WERI-Rb-1 (cell line): ENCODE measurements around the gene NLRC3.

ENCODE experiments used
- DNase-seq: peaks from one replicate; pipeline ENCODE4 v3.0.0-alpha.2; 2020
- H3K27ac ChIP-seq: fragments of 250-450 bp; sonication (Bioruptor Pico); 2 replicates; pipeline ENCODE4 v1.5.1; 2020; ENCODE audit warnings: mild to moderate bottlenecking, moderate library complexity
- H3K27me3 ChIP-seq: fragments of 250-450 bp; sonication (Bioruptor Pico); 2 replicates; pipeline ENCODE4 v1.5.1; 2021; ENCODE audit warnings: mild to moderate bottlenecking, low read depth, moderate library complexity; ENCODE audit not compliant: insufficient read depth, severe bottlenecking
- H3K36me3 ChIP-seq: fragments of 250-450 bp; sonication (Bioruptor Pico); 2 replicates; pipeline ENCODE4 v1.5.1; 2020; ENCODE audit warnings: mild to moderate bottlenecking, moderate library complexity
- H3K4me3 ChIP-seq: 2 replicates; pipeline ENCODE4 v1.5.1; 2011; ENCODE audit warnings: low read depth, mild to moderate bottlenecking, control low read depth, low read length
- H3K9me3 ChIP-seq: fragments of 250-450 bp; sonication (Bioruptor Pico); 2 replicates; pipeline ENCODE4 v1.5.1; 2021; ENCODE audit warnings: mild to moderate bottlenecking, moderate library complexity; ENCODE audit not compliant: severe bottlenecking
- CTCF ChIP-seq: IDR thresholded peaks from 2 replicates; pipeline ENCODE4 v1.5.1; 2011; ENCODE audit warnings: low read depth, mild to moderate bottlenecking, control low read depth, inconsistent platforms, low read length

The NLRC3 gene

DNA sequence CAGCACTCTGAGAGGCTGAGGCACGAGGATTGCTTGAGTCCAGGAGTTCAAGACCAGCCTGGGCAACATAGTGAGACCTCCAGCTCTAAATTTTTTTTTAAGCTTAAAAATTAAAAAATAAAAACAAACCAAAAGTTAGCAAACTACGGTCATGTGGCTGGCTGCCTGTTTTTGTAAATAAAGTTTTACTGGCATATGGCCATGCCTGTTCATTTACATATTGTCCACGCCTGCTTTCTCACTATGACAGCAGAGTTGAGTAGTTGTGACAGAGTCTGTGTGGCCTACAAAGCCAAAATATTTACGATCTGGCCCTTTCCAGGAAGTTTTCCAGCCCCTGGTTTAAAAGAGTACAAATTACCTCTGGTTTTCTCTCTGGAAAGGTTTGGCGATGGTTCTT, 30.9 kb upstream of the NLRC3 start:
- Histone ChIP-seq H3K36me3 (peaks cover 13% of the 10 kb centered on the region), H3K9me3 (no peaks in the 10 kb centered on the region), H3K4me3 (no peak overlapping the region), H3K27me3 (no peaks in the 10 kb centered on the region), H3K27ac (no peak overlapping the region)
- no peak for DNase-seq
- TF ChIP-seq CTCF = no peak

DNA sequence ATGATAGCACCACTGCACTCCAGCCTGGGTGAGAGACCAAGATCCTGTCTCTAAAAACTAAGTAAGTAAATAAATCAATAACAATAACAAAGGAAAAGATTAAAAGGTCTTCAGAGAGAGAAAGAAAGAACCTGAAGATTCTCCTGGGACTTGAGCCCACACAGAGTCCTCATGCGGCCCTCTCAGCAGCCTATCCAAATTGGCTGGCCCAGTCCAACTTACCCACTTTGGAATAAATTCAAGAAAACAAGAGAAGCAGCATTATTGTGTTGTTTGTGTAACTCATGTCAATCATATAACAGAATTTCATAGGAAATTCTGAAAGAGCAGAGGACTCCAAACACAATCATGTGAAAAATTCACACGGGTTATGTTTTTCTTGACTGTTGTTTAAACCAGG, 30.4 kb upstream of the NLRC3 start:
- peaks cover 17% of the 10 kb centered on the region for H3K36me3 ChIP-seq
- H3K27ac ChIP-seq = no peak overlapping the region
- H3K27me3 ChIP-seq = no peaks in the 10 kb centered on the region
- H3K4me3 ChIP-seq = no peak overlapping the region
- TF ChIP-seq CTCF = no peak
- H3K9me3 ChIP-seq = no peaks in the 10 kb centered on the region
- no peak for DNase-seq

DNA sequence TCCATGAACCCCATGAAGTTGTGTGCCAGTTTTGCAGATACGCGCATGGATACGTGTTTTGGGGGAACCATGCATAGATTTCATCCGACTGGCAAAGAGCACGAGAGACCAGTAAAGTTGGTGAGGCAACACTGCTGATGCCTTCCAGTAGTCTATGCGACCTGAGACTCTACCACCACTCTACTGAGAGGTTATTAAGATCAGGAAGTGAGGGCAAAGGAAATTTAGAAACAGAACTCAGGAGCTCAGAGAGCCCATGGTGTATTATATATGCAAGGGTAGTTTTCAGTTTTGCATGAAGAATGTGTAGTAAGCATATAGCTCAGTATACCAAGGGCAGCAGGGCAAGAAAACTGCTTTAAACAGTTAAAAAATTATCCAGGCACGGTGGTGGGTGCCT, 30.0 kb upstream of the NLRC3 start:
- H3K9me3 ChIP-seq = no peaks in the 10 kb centered on the region
- H3K36me3 ChIP-seq = peaks cover 17% of the 10 kb centered on the region
- H3K27ac ChIP-seq = no peak overlapping the region
- no peak for DNase-seq
- no peaks in the 10 kb centered on the region for H3K27me3 ChIP-seq
- no peak overlapping the region for H3K4me3 ChIP-seq
- no peak for TF ChIP-seq CTCF

DNA sequence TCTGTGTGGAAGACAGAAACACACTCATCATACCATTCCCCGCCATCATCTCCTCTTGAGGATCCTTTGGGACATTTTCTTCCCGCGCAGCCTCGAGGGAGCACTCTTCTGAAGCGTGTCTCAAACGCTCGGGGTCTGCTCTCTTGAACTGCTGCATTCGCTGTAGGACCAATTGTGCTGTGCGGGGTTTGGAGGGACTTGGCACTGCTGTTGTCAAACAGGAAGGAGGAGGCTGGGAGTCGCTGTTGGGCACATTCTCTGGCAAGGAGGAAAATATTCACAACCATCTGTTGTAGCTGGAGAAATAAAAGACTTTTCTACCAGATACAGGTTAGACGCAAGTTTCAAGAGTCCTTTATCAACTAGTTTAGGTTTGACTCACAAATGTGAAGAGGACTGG, 29.2 kb upstream of the NLRC3 start:
- Histone ChIP-seq H3K9me3 (no peaks in the 10 kb centered on the region), H3K4me3 (no peak overlapping the region), H3K27me3 (no peaks in the 10 kb centered on the region), H3K36me3 (peaks cover 22% of the 10 kb centered on the region), H3K27ac (no peak overlapping the region)
- TF ChIP-seq CTCF = no peak
- no peak for DNase-seq

DNA sequence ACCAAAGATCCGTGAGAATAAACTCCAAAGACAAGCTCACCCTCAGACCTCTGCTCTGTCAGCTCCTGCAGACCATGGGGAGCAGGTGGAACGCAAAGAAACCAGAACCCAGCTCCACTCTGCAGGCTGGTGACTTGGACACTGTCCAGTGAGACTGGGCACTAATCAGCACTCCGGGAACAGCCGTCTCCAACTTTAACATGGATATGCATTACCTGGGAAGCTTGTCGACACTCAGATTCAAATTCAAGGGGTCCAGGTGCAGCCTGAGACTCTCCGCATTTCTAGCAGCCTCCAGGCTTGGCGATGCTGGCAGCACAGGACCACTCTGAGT, 25.1 kb upstream of the NLRC3 start:
- DNase-seq = no peak
- Histone ChIP-seq H3K27me3 (no peaks in the 10 kb centered on the region), H3K36me3 (peaks cover 38% of the 10 kb centered on the region), H3K27ac (no peak overlapping the region), H3K4me3 (no peak overlapping the region), H3K9me3 (peaks cover 6% of the 10 kb centered on the region)
- TF ChIP-seq CTCF = no peak

DNA sequence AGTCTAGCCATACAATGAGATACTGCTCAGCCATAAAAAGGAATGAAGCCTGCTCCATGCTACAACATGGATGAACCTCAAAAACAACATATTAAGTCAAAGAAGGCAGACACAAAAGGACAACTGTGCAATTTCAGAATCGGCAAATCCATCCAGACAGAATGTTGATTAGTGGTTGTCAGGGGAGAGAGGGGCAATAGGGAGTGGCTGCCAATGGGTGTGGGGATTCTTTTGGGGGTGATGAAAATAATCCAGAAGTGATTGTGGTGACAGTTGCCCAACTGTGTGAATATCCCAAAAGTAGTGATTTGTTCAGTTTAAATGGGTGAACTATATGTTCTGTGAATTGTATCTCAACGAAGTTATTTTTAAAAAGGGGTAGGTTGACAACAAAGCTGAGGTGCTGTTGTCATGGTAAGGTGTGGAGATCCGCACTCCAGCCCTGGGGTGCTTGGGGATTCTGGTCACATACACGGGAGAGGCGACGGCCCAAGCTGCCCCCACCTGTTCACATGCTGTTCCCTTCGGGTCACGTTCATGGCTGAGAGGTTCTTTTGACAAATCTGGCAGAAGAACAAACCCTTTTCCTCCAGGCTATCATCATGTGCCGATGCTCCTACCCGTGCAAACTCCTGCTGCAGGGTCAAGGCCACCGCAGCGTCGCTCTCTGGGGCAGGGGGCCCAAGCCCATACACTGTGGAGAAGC, 24.6 kb upstream of the NLRC3 start:
- Histone ChIP-seq H3K27ac (no peak overlapping the region), H3K27me3 (no peaks in the 10 kb centered on the region), H3K36me3 (peaks cover 38% of the 10 kb centered on the region), H3K9me3 (peaks cover 6% of the 10 kb centered on the region), H3K4me3 (no peak overlapping the region)
- no peak for TF ChIP-seq CTCF
- DNase-seq = no peak
